ENCODE results near the gene QPRT.

QPRT gene

DNA sequence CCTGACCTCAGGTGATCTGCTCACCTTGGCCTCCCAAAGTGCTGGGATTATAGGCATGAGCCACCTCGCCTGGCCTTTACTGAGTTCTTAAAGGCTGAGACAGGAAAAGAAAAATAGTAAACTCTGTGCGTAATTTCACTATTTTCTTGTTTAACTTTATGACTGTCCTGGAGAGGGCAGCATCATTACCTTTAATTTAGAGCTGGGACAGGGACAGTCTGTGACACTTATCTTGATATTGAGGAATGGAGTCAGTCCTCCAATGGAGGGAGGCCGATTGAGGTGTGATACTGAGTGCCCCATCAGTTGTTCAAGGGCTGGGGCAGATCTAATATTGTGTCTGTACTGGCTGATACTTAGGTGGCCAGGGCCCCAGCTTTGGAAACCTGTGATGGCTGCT is 37.4 kb upstream of the QPRT start:
- DNase-seq (no peak), ATAC-seq (ENCODE audit: insufficient read depth, low read depth) (peak; percentile 67)
- H3K4me3 ChIP-seq (ENCODE audit: low read depth in 1 of 2, low read length in 2 of 2): no peak overlapping the region
- no peak overlapping the region for H3K27ac ChIP-seq (ENCODE audit: low read length)
- H3K9ac ChIP-seq (ENCODE audit: low read depth, low read length): no peak overlapping the region
- no peaks in the 10 kb centered on the region for H3K79me2 ChIP-seq (ENCODE audit: insufficient read depth, low read length)
- no peaks in the 10 kb centered on the region for H4K20me1 ChIP-seq (ENCODE audit: insufficient read depth, low read length)
- no peak overlapping the region for H3K4me2 ChIP-seq (ENCODE audit: insufficient read depth, low read length)
- no peaks in the 10 kb centered on the region for H3K9me3 ChIP-seq (ENCODE audit: insufficient read depth, low read length, severe bottlenecking)
- no peak overlapping the region for H2AFZ ChIP-seq (ENCODE audit: low read depth, low read length)
- no peaks in the 10 kb centered on the region for H3K27me3 ChIP-seq (ENCODE audit: insufficient read depth, low read length, poor library complexity)
- H3K4me1 ChIP-seq (ENCODE audit: insufficient read depth, low read length): no peaks in the 10 kb centered on the region
- H3K36me3 ChIP-seq (ENCODE audit: insufficient read depth, low read length): no peaks in the 10 kb centered on the region
- TF ChIP-seq EZH2 (IDR thresholded peaks at IDR 0.05; ENCODE audit: borderline replicate concordance, low read depth, low read length, severe bottlenecking): no peak
- TF ChIP-seq, protein P1, sequence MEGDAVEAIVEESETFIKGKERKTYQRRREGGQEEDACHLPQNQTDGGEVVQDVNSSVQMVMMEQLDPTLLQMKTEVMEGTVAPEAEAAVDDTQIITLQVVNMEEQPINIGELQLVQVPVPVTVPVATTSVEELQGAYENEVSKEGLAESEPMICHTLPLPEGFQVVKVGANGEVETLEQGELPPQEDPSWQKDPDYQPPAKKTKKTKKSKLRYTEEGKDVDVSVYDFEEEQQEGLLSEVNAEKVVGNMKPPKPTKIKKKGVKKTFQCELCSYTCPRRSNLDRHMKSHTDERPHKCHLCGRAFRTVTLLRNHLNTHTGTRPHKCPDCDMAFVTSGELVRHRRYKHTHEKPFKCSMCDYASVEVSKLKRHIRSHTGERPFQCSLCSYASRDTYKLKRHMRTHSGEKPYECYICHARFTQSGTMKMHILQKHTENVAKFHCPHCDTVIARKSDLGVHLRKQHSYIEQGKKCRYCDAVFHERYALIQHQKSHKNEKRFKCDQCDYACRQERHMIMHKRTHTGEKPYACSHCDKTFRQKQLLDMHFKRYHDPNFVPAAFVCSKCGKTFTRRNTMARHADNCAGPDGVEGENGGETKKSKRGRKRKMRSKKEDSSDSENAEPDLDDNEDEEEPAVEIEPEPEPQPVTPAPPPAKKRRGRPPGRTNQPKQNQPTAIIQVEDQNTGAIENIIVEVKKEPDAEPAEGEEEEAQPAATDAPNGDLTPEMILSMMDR (IDR thresholded peaks at IDR 0.05; ENCODE audit: borderline replicate concordance, extremely low read depth, low read length, poor library complexity, severe bottlenecking): peak; percentile 46

DNA sequence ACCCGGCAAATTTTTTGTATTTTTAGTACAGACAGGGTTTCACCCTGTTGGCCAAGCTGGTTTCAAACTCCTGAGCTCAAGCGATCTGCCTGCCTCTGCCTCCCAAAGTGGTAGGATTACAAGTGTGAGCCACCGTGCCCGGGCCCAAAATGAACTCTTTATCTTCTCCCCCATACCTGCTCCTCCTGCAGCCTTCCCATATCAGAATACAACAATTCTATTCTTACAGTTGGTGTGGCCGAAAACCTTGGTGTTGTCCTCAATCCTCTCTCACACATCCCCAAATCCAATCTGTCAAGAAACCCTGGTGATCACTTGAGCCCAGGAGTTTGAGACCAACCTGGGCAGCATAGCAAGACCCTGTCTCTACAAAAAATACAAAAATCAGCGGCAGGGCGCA is 35.4 kb upstream of the QPRT start:
- Histone ChIP-seq H3K27me3 (ENCODE audit: insufficient read depth, low read length, poor library complexity) (no peaks in the 10 kb centered on the region), H3K9ac (ENCODE audit: low read depth, low read length) (no peak overlapping the region), H3K4me3 (ENCODE audit: low read depth in 1 of 2, low read length in 2 of 2) (no peak overlapping the region), H3K79me2 (ENCODE audit: insufficient read depth, low read length) (no peaks in the 10 kb centered on the region), H3K36me3 (ENCODE audit: insufficient read depth, low read length) (no peaks in the 10 kb centered on the region), H3K4me2 (ENCODE audit: insufficient read depth, low read length) (no peak overlapping the region), H3K9me3 (ENCODE audit: insufficient read depth, low read length, severe bottlenecking) (no peaks in the 10 kb centered on the region), H2AFZ (ENCODE audit: low read depth, low read length) (no peak overlapping the region), H3K27ac (ENCODE audit: low read length) (no peak overlapping the region), H4K20me1 (ENCODE audit: insufficient read depth, low read length) (no peaks in the 10 kb centered on the region), H3K4me1 (ENCODE audit: insufficient read depth, low read length) (no peaks in the 10 kb centered on the region)
- ATAC-seq (ENCODE audit: insufficient read depth, low read depth) (no peak), DNase-seq (no peak)
- TF ChIP-seq, protein P1 (IDR thresholded peaks at IDR 0.05; ENCODE audit: borderline replicate concordance, extremely low read depth, low read length, poor library complexity, severe bottlenecking): no peak
- TF ChIP-seq EZH2 (IDR thresholded peaks at IDR 0.05; ENCODE audit: borderline replicate concordance, low read depth, low read length, severe bottlenecking): no peak

DNA sequence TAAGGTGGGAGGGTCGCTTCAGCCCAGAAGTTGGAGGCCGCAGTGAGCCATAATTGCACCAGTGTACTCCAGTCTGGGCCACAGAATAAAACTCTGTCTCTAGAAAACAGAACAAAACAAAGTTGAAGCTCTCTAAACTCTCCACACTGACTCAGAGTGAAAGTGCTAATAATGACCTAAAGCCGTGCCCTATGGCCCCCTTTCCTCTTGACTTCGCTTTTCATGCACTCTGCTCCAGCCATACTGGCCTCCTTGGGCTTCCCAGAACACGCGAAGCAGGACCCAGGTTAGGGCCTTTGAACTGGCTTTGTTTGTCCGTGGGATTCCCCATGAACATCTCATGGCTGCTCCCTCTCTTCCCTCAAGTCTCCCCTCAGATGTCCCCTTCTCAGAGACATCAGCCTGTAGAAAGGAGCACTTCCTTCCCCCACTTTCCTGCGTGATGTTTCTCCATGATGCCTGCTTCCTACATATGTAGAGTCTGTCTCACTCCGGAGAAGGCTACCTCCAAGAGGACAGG is 34.6 kb upstream of the QPRT start:
- no peaks in the 10 kb centered on the region for H4K20me1 ChIP-seq (ENCODE audit: insufficient read depth, low read length)
- H3K79me2 ChIP-seq (ENCODE audit: insufficient read depth, low read length): no peaks in the 10 kb centered on the region
- no peak for DNase-seq
- no peak overlapping the region for H3K4me2 ChIP-seq (ENCODE audit: insufficient read depth, low read length)
- no peak overlapping the region for H3K9ac ChIP-seq (ENCODE audit: low read depth, low read length)
- H2AFZ ChIP-seq (ENCODE audit: low read depth, low read length): no peak overlapping the region
- no peak overlapping the region for H3K27ac ChIP-seq (ENCODE audit: low read length)
- TF ChIP-seq, protein P1 (IDR thresholded peaks at IDR 0.05; ENCODE audit: borderline replicate concordance, extremely low read depth, low read length, poor library complexity, severe bottlenecking): no peak
- TF ChIP-seq EZH2 (IDR thresholded peaks at IDR 0.05; ENCODE audit: borderline replicate concordance, low read depth, low read length, severe bottlenecking): no peak
- no peak for ATAC-seq (ENCODE audit: insufficient read depth, low read depth)
- no peaks in the 10 kb centered on the region for H3K9me3 ChIP-seq (ENCODE audit: insufficient read depth, low read length, severe bottlenecking)
- H3K27me3 ChIP-seq (ENCODE audit: insufficient read depth, low read length, poor library complexity): no peaks in the 10 kb centered on the region
- no peaks in the 10 kb centered on the region for H3K4me1 ChIP-seq (ENCODE audit: insufficient read depth, low read length)
- H3K36me3 ChIP-seq (ENCODE audit: insufficient read depth, low read length): no peaks in the 10 kb centered on the region
- H3K4me3 ChIP-seq (ENCODE audit: low read depth in 1 of 2, low read length in 2 of 2): no peak overlapping the region

All from DND-41 (cell line).